ENCODE measurements around the gene SRSF7. TPM values are rescaled to one million over a fixed set of nuclear protein-coding genes. Genes with fewer than 3 reads are reported as not detected.

SRSF7 gene
- total RNA-seq, 1 donor from 2014 or later: 106 TPM

DNA sequence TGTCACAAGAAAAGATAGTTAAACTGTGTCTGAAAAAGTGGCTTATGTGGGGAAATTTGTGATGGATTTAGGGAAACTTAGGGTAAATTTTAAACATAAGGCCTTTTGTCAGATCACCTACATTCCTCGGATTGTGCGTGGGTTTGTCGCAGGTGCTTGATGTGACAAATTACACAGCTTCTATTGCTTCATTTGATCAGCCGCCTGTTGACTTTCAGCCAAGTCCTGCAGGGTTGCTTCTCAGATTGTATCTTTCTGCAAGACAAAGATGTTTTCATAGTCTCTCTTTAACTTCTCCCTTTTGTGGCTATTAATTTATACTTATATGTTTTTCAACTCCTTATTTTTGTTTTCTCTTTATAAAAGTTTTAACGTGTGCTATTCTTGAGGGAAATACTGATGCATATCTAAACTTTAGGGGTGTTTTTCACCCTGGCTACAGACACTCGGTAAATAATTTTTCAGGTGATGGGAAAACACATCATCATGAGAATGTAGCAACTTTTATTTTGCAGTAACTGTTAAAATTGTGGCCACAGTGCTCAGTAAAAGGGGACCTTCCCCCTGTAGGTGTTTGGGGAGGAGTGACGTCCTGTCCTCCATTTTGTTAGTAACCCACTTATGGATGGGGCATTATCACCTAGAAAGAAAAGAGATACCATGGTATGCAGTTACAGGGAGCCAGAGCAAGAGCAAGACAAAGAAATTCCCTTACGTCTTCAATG lies 53.9 kb downstream of the SRSF7 start:
- TF ChIP-seq, protein P1, sequence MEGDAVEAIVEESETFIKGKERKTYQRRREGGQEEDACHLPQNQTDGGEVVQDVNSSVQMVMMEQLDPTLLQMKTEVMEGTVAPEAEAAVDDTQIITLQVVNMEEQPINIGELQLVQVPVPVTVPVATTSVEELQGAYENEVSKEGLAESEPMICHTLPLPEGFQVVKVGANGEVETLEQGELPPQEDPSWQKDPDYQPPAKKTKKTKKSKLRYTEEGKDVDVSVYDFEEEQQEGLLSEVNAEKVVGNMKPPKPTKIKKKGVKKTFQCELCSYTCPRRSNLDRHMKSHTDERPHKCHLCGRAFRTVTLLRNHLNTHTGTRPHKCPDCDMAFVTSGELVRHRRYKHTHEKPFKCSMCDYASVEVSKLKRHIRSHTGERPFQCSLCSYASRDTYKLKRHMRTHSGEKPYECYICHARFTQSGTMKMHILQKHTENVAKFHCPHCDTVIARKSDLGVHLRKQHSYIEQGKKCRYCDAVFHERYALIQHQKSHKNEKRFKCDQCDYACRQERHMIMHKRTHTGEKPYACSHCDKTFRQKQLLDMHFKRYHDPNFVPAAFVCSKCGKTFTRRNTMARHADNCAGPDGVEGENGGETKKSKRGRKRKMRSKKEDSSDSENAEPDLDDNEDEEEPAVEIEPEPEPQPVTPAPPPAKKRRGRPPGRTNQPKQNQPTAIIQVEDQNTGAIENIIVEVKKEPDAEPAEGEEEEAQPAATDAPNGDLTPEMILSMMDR (IDR thresholded peaks at IDR 0.05): no peak
- TF ChIP-seq POLR2AphosphoS5 (IDR thresholded peaks at IDR 0.05; ENCODE audit: insufficient read depth in 1 of 2, low read depth in 1 of 2) (no peak), POLR2A (IDR thresholded peaks at IDR 0.05) (no peak)
- intact Hi-C loops (cut with DNase I): no loop called here

More for the DNA sequence above, 53.9 kb downstream of the SRSF7 start:
- Histone ChIP-seq H3K36me3 (no peaks in the 10 kb centered on the region), H3K4me1 (peaks cover 8% of the 10 kb centered on the region), H3K9me3 (no peaks in the 10 kb centered on the region), H3K4me3 (no peak overlapping the region), H3K27me3 (no peaks in the 10 kb centered on the region), H3K27ac (no peak overlapping the region)
- DNase-seq (ENCODE audit: extremely low spot score in 2 of 2): no peak

Other genes with a start within 250 kb of the SRSF7 start
- gene HNRNPLL, start 148.4 kb downstream of the SRSF7 start, total RNA-seq: 33.9 TPM
- gene GALM, start 85.2 kb downstream of the SRSF7 start, total RNA-seq: 16.9 TPM
- 5.9 TPM for gene GEMIN6, start 26.8 kb upstream of the SRSF7 start, total RNA-seq
- 10.6 TPM for gene DHX57, start 124.6 kb upstream of the SRSF7 start, total RNA-seq
- 10.3 TPM for gene MORN2, start 124.6 kb upstream of the SRSF7 start, total RNA-seq
- 0.74 TPM for gene ARHGEF33, start 138.5 kb upstream of the SRSF7 start, total RNA-seq